NCI-H446 treated with DMSO at 0.1 percent for 48 hours (cell line): ENCODE data around the gene FKBP4.
A peak's percentile ranks its signal among the peaks of the same experiment; 100 is the strongest.

Experiments used
- DNase-seq: peaks from one replicate; lab custom pipeline; 2025; lab: John Stamatoyannopoulos, UW

Gene FKBP4

GRCh38 chr12:2779281-2779680 lies 15.5 kb upstream of the FKBP4 start:
- no peak for DNase-seq

DNA sequence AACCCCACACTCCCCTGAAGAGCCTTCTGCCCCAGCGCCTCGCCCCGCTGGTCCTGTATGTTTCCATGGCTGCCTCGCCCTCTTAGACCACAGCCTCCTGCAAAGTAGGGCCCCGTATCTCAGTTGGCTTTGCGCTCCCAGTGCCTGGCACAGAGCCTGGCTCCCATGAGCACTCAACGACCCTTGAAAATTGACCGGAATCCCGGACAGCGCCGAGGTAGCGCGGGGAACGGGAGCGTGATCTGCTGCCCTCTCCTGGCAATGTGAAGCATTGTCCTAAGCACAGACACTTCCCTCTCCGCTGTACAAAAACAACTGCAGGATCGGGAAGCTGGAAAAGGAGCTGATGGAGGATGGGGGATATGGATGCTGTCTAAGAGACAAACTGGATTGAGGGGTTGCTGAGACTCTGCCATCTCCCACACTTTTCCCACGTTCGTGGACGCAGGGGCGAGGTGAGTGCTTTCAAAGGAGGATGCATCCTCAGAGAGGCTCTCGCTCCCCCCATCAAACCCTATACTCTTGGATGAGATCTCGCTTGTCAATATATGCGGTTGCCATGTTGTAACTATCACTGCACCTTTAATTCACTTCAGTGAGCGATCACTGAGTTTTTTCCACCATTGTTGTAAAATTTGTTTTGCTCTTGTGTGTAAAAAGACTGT lies 10.7 kb upstream of the FKBP4 start:
- peak; percentile 58 for DNase-seq

GRCh38 chr12:2785017-2785416 lies 9.8 kb upstream of the FKBP4 start:
- DNase-seq = no peak

DNA sequence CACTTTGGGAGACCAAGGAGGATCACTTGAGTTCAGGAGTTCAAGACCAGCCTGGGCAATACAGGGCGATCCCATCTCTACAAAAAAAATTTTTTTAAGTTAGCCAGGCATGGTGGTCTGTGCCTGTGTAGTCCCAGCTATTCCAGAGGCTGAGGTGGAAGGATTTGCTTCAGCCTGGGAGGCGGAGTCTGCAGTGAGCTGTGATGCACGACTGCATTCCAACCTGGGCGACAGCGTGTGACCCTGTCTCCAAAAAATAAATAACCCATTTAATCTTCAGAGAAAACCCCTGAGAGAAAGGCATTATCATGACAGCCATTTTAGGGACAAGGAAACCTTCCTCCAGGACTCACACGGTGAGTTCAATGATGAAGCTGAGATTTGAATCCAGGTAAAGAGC lies 3.7 kb upstream of the FKBP4 start:
- no peak for DNase-seq

GRCh38 chr12:2792671-2793500 lies 1.9 kb upstream of the FKBP4 start:
- DNase-seq = no peak

- no peak for DNase-seq
Observed at GRCh38 chr12:2793561-2793960, 1.2 kb upstream of the FKBP4 start.

GRCh38 chr12:2794191-2794735 lies 507 bp upstream of the FKBP4 start:
- DNase-seq = no peak

- no peak for DNase-seq
Observed at GRCh38 chr12:2795291-2796186, 769 bp downstream of the FKBP4 start.

DNA sequence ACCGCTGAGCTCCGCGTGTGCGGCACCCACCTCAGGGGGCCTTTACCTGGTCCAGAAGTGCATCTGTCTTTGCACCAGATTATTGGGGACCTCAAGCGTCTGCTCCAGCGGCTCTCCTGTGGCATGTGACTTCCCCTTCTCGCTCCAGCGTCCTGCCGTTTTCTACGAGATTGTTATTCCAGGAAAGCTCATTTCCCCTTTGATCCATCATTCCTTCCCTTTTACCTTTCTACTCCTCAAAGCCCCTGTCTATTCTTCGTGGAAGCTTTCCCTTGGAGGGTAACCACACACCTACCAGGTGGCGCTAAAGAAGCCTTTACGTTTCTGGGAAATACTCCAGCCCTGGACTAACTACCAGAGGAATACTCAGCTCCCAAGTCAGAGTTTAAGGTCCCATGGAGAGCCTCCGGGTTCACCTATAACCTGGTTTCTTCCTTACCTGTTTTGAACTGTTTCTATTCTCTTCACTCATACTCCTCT lies 1.5 kb downstream of the FKBP4 start:
- DNase-seq = no peak

GRCh38 chr12:2797721-2798418 lies 3.1 kb downstream of the FKBP4 start:
- no peak for DNase-seq

DNA sequence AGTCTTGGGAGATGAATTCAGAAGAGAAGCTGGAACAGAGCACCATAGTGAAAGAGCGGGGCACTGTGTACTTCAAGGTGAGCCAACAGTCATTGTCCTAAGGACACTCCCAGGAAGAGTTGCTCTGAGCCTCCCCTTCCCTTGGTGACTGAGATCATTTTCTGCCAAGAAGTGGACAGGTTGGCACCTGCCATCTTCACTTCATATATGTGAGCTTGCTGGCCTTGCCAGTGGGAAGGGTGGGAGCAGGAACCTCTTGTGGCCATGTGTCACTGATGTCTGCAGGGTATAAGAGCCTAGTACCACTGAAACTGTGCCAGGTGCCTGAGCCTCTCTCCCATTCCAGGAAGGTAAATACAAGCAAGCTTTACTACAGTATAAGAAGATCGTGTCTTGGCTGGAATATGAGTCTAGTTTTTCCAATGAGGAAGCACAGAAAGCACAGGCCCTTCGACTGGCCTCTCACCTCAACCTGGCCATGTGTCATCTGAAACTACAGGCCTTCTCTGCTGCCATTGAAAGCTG lies 5.3 kb downstream of the FKBP4 start:
- DNase-seq = no peak

DNA sequence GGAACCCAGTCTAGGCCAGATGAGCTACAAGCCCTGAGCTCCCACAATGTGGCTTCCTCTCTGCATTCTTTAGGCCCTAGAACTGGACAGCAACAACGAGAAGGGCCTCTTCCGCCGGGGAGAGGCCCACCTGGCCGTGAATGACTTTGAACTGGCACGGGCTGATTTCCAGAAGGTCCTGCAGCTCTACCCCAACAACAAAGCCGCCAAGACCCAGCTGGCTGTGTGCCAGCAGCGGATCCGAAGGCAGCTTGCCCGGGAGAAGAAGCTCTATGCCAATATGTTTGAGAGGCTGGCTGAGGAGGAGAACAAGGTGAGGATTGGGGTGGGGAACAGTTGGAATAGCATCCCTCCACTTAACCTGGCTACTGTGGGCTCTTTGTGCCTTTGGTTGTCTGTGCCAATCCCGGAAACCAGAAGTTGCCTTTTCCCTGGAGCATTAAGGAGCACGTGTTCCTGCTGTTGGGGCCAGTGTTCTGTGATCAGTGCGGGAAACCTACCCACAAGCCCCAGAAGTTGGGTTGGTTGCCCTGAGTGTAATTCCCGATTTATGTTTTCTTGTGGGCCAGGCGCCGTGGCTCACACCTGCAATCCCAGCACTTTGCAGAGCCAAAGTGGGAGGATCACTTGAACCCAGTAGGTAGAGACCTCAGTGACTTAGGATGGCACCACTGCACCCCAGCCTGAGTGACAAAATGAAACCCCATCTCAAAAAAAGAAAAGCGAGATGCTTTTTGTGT lies 6.4 kb downstream of the FKBP4 start:
- peak; percentile 53 for DNase-seq

- DNase-seq = no peak
Observed at GRCh38 chr12:2803635-2804392, 9.0 kb downstream of the FKBP4 start.

- no peak for DNase-seq
Observed at GRCh38 chr12:2804393-2805142, 9.8 kb downstream of the FKBP4 start.

DNA sequence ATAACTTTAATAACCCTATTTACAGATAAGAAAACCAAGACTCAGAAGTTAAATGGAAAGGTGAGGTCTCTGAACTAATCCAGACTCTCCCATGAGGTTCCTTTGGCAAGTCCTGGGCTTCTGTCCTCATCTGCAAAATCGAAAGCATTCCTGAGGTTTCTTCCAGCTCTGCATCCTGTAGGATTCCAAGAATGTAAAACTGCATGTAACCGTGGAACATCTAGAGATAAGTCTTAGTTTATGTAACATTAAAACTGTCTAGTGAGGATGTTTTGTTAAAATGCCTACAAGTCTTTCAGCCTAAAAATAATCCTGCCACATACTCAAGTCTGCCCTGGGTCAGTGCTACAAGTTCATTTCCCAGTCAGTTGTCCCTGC lies 10.4 kb downstream of the FKBP4 start:
- DNase-seq = no peak

DNA sequence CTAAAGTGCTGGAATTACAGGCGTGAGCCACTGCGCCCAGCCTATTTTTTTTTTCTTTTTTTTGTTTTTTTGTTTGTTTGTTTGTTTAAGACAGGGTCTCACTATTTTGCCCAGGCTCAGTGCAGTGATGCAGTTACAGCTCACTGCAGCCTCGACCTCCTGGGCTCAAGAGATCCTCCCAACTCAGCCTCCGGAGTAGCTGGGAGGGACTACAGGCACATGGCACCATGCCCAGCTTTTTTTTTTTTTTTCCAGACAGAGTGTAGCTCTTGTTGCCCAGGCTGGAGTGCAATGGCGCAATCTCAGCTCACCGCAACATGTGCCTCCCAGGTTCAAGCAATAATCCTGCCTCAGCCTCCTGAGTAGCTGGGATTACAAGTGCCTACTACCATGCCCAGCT lies 11.9 kb downstream of the FKBP4 start:
- DNase-seq = no peak

DNA sequence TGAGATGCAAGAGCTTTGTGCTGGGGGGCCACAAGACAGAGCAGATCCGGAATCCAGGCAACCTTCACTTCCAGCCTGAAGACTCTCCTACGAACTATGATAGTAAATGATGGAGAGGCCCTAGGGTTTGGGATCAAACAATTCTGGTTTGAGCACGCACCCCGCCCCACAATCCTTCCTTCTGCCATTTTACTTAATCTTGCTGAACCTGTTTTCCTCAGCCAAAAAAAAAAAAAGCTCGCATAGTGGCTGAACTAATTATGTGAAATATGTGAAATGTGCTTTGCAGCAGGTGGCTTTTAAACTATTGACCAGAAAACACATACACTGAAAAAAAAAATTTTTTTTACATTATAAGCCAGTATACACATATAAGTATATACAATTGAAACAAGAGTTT lies 17.0 kb downstream of the FKBP4 start:
- no peak for DNase-seq

- peak; percentile 99 for DNase-seq
Observed at GRCh38 chr12:2812290-2813213, 17.8 kb downstream of the FKBP4 start, which contains the start of gene ITFG2. ITFG2 (plus strand) TSS chr12:2812668; CDS start chr12:2812761, 93 bp downstream.
